Fibroblast of the conjunctiva (primary cell): ENCODE results near the gene SF3B3.
"Not testable (repeated sequence)": the region's sequence is repeated elsewhere in the genome, so short reads cannot be mapped to it uniquely, and the experiment has no call there.

Source experiments
- DNase-seq: peaks from one replicate; pipeline ENCODE4 v3.0.0-alpha.2; 2010; ENCODE audit warnings: low read depth

The SF3B3 gene

DNA sequence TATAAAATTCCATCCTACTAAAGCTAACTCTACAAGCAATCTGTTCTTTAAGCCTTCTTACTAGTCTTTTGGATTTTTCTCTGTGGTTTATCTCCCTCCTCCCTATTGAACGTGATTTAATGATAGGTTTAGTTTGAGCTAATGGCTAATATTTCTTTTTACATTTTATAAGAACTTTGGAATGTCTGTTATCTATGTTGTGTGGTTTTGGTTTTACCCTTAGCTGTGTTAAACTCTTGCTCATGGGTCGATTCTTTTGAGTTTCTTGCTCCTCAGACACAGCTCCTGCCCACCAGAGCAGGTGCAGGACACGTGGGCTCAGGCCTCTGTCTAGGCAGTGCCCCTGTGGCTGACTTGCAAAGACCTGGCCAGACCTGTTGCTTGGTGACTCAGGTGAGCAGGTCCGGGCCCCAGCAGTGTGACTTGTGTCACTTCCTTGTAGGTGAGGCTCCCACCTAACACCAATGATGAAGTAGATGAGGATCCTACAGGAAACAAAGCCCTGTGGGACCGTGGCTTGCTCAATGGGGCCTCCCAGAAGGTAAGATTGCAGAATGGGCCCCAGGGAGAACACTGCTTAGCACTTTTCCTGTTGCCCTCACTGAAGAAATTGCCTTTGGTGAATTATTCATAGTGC lies 45.1 kb downstream of the SF3B3 start:
- no peak for DNase-seq

DNA sequence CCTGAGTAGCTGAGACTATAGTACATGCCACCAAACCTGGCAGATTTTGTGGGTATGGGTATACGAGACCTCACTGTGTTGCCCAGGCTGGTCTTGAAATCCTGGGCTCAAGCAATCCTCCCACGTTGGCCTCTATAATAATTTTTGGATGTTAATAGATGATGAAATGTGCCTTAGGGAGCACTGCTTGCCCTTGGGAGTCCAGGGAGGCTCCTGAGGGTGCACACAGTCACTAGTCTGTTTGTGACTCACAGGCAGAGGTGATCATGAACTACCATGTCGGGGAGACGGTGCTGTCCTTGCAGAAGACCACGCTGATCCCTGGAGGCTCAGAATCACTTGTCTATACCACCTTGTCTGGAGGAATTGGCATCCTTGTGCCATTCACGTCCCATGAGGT lies 46.1 kb downstream of the SF3B3 start:
- DNase-seq, result no peak

DNA sequence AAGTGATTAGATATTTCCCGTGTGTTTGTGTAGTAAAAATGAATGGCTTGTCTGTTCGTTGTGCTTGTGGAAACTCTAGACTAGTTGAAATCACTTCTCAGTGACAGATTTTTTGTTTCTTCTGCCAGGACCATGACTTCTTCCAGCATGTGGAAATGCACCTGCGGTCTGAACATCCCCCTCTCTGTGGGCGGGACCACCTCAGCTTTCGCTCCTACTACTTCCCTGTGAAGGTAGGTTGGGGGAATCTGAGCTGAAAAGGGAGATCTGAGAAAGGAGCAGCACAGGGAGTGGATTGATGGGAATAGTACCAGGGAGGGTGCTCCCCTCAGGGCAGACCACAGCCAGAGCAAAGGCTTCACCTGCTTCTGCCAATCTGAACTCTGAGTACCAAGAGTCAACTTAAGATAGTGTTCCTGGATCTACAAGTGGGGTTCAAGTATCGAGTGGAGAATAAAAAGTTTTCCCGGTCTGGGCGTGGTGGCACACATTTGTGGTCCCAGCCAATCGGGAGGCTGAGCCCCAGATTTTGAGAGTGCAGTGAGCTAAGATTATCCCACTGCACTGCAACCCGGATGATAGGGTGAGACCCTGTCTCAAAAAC lies 47.5 kb downstream of the SF3B3 start:
- DNase-seq, result no peak

DNA sequence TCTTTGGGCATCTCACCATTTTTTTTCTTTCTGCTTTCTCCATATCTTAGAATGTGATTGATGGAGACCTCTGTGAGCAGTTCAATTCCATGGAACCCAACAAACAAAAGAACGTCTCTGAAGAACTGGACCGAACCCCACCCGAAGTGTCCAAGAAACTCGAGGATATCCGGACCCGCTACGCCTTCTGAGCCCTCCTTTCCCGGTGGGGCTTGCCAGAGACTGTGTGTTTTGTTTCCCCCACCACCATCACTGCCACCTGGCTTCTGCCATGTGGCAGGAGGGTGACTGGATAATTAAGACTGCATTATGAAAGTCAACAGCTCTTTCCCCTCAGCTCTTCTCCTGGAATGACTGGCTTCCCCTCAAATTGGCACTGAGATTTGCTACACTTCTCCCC lies 48.0 kb downstream of the SF3B3 start:
- DNase-seq, result no peak

DNA sequence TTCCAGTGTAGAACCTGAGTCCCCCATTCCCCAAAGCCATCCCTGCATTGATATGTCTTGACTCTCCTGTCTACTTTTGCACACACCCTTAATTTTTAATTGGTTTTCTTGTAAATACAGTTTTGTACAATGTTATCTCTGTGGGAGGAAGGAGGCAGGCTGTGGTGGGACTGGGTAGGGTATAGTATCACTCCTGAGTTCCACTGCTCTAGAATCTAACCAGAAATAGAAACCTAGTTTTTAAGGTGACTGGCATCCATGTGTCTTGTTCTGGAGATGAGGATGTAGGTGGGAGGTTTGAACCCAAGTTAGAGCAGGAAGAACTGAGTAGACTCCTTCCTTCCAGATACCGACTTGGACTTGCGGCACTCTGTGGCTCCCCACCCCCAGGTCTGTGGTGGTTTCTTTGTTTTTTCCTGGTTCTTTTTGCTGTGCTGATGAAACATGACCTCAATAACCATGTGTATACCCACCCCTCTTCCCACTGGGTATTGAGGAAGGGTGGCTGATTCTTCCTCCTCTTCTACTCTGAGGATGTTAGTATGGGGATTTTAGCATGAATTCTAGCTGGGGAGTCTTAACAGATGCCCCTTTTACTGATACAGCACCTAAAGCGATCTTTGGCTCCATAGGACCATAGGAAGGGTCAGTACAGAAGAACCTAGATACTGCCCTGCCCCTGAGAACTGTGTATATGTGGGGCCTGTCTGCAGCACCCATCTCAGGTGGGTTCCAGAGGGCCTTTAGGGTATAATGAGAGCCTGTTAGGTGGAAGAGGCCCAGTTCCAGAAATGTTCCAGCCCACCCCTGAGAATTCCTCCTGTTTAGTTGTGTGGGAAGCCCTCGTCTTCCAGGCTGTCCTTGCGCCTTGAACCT lies 48.7 kb downstream of the SF3B3 start:
- DNase-seq, result no peak

DNA sequence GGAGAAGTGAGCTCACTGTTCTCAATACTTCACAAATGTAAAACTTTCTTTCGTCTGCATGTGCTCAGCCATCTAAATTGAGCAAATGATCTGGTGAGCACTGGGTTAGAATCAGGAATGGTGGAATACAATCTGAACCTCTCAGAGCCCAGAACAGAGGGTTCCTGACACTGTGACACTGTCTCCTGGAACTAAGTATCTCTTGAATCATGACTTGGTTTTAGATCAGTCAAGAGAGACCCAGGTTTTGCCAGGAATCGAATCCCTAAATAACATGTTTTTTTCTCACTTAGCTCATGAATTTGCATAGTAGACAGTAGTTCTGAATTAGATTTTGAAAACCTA lies 49.3 kb downstream of the SF3B3 start:
- no peak for DNase-seq

DNA sequence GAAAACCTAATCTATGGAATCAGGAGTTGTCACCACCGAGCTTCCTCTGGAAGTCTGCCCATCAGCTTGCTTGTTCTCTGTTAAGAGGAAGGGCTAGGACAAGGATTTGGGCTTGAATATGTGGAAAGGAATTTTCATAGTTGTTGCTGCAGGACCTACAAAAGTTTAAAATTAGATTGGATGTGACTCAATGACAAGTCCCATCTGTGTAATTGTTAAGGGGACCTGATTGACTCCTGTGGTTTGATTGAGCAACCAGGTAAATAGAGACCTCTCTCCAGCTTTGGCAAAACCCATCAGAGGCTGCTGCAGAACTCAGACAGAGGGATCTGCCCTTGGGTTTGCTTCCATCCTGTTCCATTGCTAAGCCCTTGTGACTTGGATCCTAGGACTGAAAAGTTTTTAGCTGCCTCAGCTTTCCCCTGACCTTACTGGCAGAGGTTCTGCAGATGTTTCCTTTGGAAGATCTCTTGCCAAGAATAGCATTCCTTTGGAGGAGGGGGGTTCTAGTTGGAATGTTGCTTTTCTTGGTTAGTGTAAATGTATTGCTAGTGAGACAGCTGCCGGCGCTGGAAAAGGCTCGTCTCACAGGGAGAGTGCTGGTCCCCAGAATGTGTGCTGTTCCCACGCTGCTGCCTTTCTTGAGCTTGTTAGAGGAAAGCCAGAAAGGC lies 50.0 kb downstream of the SF3B3 start:
- peak; percentile 83 for DNase-seq

DNA sequence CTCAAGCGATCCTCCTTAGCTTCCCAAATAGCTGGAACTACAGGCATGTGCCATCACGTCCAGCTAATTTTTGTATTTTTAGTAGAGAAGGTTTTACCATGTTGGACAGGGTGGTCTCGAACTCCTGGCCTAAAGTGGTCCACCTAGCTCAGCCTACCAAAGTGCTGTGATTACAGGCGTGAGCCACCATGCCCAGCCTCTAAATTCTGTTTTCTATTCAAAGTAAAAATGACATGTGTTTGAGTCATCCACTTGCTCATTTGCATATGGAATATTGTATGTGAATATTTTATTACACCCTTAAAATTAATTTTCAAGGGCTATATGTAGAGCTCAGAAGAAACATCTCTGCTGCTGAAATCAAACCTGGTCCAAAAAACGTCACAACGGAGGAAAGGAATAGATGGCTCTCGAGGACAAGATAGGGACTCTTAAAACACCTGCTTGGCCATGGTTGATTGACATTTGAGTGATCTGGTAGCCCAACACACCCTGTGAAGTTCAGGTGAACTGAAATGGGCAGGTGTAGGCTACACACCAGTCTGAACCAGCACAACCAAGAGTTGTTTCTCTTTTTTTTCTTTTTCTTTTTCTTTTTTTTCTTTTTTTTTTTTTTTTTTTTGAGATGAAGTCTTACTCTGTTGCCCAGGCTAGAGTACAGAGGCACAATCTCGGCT lies 51.1 kb downstream of the SF3B3 start:
- no peak for DNase-seq

DNA sequence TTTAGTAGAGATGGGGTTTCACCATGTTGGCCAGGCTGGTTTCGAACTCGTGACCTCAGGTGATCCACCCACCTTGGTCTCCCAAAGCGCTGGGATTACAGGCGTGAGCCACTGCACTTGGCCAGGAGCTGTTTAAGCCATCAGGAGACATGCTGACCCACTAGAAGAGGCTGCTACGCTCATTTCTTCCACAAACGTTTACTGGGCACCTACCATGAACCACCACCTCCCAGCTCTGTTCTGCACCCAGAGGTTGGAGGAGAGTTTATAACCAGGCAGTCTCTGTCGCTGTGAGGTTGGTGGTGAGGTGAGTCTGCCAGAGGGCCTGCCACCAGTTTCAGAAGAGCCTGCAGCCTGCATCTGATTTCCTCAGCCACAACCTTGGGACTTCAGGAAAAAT lies 51.8 kb downstream of the SF3B3 start:
- no peak for DNase-seq

DNA sequence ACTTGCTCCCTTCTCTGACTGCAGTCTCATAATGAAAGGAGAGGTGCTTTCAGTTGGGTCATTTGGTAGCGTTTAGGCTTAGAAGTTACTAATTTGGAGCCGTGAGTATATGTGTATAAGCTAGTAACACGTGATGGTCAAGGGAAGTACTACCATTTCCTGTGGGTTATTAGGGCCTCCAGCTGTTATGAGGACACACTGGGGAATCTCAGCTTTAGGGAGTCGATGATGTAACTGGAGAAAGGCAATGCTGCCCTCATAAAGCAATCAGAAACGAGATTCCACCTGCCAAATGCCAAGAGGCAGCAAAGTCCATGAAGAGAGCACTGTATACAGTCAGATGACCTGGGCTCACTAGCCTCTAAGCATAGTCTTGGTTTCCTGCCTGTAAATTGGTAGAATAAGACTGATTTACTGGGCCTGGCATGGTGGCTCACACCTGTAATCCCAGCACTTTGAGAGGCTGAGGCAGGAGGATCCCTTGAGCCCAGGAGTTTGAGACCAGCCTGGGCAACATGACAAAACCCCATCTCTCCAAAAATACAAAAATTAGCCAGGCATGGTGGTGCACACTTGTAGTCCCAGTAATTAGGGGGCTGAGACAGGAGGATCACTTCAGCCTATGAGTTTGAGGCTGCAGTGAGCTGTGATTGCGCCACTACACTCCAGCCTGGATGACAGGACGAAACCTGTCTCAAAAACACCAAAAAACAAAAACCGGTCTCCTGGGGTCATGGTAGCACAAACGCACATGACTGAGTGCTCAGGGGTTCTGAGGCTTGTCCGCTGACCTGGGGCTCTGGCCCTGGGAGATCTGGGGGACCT lies 53.0 kb downstream of the SF3B3 start:
- no peak for DNase-seq

DNA sequence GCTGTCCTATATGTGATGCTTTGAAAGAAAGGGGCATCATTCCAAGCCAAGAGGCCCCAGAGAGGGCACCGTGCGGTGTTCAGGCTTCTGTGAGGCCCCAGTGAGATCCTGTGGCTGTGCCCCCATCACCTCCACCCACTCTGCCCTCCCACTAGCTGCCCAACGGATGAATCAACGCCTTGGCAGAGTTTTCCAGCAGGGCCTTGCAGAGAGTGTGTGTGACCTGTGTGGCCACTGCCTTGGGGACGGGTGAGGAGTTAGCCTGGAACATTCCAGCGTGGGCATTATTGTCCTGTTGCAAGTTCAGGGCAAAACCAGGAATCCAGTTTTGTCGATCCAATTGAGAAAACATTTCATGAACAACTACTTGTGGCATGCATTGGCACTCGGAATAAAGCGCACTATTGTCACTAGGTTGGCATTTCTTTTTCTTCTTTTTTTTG lies 53.7 kb downstream of the SF3B3 start:
- DNase-seq, result no peak

DNA sequence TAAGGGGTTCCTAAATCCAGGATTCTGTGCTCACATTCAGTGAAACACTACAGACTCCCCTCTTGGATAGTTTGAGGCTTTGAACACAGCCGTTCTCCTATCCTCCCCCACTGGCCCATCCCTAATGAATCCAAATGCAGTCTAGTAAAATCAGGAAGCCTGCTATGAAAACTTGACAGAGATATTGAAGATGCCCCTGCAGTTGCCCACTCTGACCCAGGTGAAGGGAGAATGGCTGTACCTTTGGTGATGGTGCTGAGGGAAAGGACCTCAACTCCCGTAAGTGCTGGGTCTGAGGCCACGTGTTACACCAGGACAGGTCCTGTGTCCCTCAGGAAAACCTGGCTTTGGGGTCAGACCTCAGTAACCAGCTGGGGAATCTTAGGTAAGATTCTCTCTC lies 54.4 kb downstream of the SF3B3 start:
- DNase-seq, result no peak

DNA sequence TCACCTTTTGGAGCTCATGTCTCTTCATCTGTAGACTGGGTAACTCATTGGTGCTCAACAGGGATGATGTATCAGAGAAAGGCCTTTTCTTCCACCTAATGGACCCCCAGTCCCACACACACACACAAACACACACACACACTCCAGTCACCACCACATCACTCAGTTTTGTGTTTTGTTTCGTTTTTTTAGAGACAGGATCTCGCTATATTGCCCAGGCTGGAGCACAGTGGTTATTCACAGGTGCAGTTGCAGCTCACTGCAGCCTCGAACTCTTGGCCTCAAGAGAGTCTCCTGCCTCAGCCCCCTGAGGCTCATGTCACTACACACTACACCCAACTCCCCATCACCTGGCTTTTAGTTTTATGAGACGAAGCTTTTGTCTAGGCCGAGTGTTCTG lies 55.6 kb downstream of the SF3B3 start:
- DNase-seq, result no peak

DNA sequence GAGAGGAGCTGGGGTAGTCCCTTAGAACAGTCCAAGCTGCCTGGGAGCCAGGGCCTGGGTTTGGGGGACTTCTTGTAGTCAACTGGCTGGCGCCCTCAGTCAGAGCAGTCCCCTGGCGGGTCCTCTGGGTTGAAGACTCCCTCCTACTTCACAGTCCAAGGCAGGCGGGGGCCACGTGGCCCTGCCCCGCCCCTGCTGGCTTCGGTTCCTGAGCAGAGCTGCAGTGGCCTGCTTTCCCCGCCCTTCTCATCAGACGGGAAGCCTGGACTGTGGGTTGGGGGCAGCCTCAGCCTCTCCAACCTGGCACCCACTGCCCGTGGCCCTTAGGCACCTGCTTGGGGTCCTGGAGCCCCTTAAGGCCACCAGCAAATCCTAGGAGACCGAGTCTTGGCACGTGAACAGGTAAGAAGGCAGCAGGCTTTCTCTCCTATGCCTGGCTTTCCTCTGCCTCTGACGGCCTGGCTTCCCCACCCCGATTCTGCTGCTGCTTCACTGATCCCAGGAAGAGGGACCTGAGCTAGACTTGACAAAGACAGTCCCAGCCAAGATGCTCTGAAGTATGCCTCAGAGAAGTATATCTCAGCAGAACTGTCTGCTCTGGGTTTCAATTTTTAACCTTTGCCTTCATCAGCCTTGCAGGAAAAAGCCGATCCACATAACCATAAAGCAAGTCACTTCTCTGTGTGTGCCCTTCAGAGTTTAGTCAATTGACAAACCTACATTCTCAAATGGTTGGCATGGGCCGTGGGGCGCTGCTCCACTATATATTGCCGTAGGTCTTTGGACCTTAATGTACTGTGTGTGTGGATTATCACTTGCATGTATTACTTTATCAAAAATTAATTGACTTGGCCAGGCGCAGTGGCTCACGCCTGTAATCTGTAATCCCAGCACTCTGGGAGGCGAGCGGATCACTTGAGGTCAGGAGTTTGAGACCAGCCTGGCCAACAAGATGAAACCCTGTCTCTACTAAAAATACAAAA lies 56.3 kb downstream of the SF3B3 start:
- no peak for DNase-seq

DNA sequence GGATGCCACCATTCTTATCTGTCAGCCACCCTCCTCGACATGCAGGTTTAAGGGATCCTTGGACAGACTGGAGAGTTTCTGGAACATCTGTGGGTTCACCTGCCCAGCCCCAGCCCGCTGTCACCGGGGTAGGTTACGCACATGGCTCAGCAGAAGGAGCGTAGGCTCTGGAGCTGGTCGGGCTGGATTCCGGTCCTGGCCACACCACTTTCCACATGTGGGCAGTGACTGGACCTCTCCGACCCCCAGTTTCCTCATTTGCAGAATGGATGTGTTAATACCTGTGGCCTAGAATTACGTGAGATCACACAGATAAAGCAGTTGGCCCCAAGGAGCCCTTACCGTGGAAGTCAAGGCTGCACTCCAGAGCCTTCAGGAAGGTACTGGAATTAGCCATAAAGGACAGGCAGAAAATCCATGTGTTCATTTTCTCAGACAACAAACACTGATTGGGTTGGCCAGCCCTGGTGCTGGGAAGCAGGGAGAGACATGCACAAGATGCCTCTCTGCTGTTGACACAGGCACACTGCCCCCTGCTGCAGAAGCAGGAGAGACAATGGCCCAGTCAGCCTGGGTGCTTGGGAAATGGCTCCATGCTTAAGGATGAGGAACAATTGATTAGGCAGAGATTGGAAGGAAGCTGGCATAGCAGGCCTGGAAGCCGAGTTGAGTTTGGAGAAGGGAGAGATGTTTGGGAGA lies 58.8 kb downstream of the SF3B3 start:
- no peak for DNase-seq

DNA sequence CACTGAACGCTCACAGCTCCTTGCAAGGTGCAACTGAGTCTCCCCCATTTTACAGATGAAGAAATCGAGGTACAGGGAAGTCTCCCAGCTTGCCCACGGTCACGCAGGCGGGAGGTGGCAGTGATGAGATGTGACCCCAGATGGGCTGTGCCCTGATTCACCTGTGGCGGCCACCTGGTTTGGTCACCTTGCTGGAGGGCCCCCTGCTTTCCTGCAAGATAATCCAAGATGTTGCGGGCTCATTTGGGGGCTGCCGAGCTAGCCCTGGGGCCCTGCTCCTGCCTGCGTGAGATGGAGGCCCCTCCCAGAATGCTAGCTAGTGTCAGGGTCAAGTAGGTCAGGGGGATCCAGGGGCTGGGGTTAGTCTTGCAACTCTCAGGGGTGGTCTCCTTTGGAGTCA lies 63.1 kb downstream of the SF3B3 start:
- DNase-seq, result no peak

DNA sequence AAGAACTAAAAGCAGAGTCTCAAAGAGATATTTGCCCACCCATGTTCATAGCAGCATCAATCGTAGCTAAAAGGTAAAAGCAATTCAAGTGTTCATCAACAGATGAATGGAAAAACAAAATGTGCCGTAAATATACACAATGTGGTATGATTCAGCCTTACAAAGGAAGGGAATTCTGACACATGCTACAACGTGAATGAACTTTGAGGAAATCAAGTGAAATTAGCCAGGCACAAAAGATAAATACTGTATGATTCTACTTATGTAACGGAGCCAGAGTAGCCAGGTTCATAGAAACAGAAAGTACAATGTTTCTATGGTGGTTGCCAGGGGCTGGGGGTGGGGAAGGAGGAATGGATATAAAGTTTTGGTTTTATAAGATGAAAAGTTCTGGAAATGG lies 64.9 kb downstream of the SF3B3 start:
- DNase-seq, result no peak

DNA sequence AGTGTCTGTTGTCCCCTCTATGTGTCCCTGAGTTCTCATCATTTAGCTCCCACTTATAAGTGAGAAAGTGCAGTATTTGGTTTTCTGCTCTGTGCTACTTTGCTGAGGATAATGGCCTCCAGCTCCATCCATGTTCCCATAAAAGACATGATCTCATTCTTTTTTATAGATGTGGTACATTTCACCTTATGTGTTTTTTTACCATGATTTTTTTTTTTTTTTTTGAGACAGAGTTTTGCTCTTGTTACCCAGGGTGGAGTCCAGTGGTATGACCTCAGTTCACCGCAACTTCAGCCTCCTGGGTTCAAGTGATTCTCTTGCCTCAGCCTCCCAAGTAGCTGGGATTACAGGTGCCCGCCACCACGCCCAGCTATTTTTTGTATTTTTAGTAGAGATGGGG lies 65.8 kb downstream of the SF3B3 start:
- not testable (repeated sequence) for DNase-seq

DNA sequence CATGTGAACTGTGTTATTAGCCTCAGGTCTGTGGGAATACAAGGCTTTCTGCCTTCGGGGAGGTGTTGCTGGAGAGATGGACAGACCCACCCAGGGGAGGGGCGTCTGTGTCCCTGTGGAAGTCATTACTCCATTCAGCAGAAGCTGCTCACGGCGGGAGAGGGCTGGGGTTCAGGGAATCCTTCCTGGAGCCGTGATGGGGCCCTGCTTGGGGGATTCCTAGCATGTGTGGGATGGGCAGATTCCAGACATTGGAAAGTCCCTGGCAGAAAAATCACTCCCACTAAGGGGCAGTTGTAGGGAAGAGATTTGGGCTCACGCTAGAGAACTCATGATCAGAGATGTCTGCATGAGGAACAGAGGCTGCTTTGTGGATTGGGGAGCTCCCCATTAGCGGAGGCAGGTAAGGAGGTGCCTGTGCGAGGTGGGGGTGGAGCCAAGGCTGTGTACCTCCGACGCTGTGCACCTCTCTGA lies 66.4 kb downstream of the SF3B3 start:
- DNase-seq, result no peak
